Measurements from ENCODE around the gene C1orf87.

The C1orf87 gene

GRCh38 chr1:60031146-60031545, 42.4 kb downstream of the C1orf87 start:
- TF ChIP-seq ZNF274 (IDR thresholded peaks at IDR 0.05; ENCODE audit: low read depth, low read length) (no peak), SUZ12 (IDR thresholded peaks at IDR 0.05; ENCODE audit: extremely low read depth, insufficient read depth, insufficient read length) (no peak), YY1 (IDR thresholded peaks at IDR 0.05; ENCODE audit: insufficient read depth, insufficient read length) (no peak)
- H3K9ac ChIP-seq (ENCODE audit: insufficient read length, low read depth), result no peak overlapping the region
- DNase-seq (ENCODE audit: low read depth, low spot score), result no peak
- no peaks in the 10 kb centered on the region for H3K27me3 ChIP-seq (ENCODE audit: insufficient read depth, insufficient read length)
- no peaks in the 10 kb centered on the region for H3K4me1 ChIP-seq (ENCODE audit: insufficient read depth, insufficient read length)
- no peaks in the 10 kb centered on the region for H3K9me3 ChIP-seq (ENCODE audit: insufficient read depth, low read length)
- H3K36me3 ChIP-seq (ENCODE audit: insufficient read depth, insufficient read length, low read length), result no peaks in the 10 kb centered on the region
- no peak overlapping the region for H3K4me3 ChIP-seq (ENCODE audit: insufficient read length, low read depth)

GRCh38 chr1:60025552-60025951, 48.0 kb downstream of the C1orf87 start:
- H3K36me3 ChIP-seq (ENCODE audit: insufficient read depth, insufficient read length, low read length), result no peaks in the 10 kb centered on the region
- no peaks in the 10 kb centered on the region for H3K4me1 ChIP-seq (ENCODE audit: insufficient read depth, insufficient read length)
- H3K4me3 ChIP-seq (ENCODE audit: insufficient read length, low read depth), result no peak overlapping the region
- no peaks in the 10 kb centered on the region for H3K27me3 ChIP-seq (ENCODE audit: insufficient read depth, insufficient read length)
- TF ChIP-seq ZNF274 (IDR thresholded peaks at IDR 0.05; ENCODE audit: low read depth, low read length) (no peak), SUZ12 (IDR thresholded peaks at IDR 0.05; ENCODE audit: extremely low read depth, insufficient read depth, insufficient read length) (no peak), YY1 (IDR thresholded peaks at IDR 0.05; ENCODE audit: insufficient read depth, insufficient read length) (no peak)
- no peak overlapping the region for H3K9ac ChIP-seq (ENCODE audit: insufficient read length, low read depth)
- H3K9me3 ChIP-seq (ENCODE audit: insufficient read depth, low read length), result no peaks in the 10 kb centered on the region
- DNase-seq (ENCODE audit: low read depth, low spot score), result no peak

- H3K4me1 ChIP-seq (ENCODE audit: insufficient read depth, insufficient read length), result no peaks in the 10 kb centered on the region
- H3K9ac ChIP-seq (ENCODE audit: insufficient read length, low read depth), result no peak overlapping the region
- TF ChIP-seq SUZ12 (IDR thresholded peaks at IDR 0.05; ENCODE audit: extremely low read depth, insufficient read depth, insufficient read length) (no peak), YY1 (IDR thresholded peaks at IDR 0.05; ENCODE audit: insufficient read depth, insufficient read length) (no peak), ZNF274 (IDR thresholded peaks at IDR 0.05; ENCODE audit: low read depth, low read length) (no peak)
- no peak overlapping the region for H3K4me3 ChIP-seq (ENCODE audit: insufficient read length, low read depth)
- DNase-seq (ENCODE audit: low read depth, low spot score), result no peak
- no peaks in the 10 kb centered on the region for H3K27me3 ChIP-seq (ENCODE audit: insufficient read depth, insufficient read length)
- no peaks in the 10 kb centered on the region for H3K9me3 ChIP-seq (ENCODE audit: insufficient read depth, low read length)
- no peaks in the 10 kb centered on the region for H3K36me3 ChIP-seq (ENCODE audit: insufficient read depth, insufficient read length, low read length)
Measured at GRCh38 chr1:60017508-60018205, 55.9 kb downstream of the C1orf87 start.

- Histone ChIP-seq H3K9me3 (ENCODE audit: insufficient read depth, low read length) (no peaks in the 10 kb centered on the region), H3K9ac (ENCODE audit: insufficient read length, low read depth) (no peak overlapping the region), H3K4me1 (ENCODE audit: insufficient read depth, insufficient read length) (no peaks in the 10 kb centered on the region), H3K27me3 (ENCODE audit: insufficient read depth, insufficient read length) (no peaks in the 10 kb centered on the region), H3K4me3 (ENCODE audit: insufficient read length, low read depth) (no peak overlapping the region), H3K36me3 (ENCODE audit: insufficient read depth, insufficient read length, low read length) (no peaks in the 10 kb centered on the region)
- no peak for TF ChIP-seq SUZ12 (IDR thresholded peaks at IDR 0.05; ENCODE audit: extremely low read depth, insufficient read depth, insufficient read length)
- TF ChIP-seq ZNF274 (IDR thresholded peaks at IDR 0.05; ENCODE audit: low read depth, low read length), result no peak
- TF ChIP-seq YY1 (IDR thresholded peaks at IDR 0.05; ENCODE audit: insufficient read depth, insufficient read length), result no peak
- DNase-seq (ENCODE audit: low read depth, low spot score), result no peak
Measured at GRCh38 chr1:60010690-60011089, 62.9 kb downstream of the C1orf87 start.

- Histone ChIP-seq H3K27me3 (ENCODE audit: insufficient read depth, insufficient read length) (no peaks in the 10 kb centered on the region), H3K4me3 (ENCODE audit: insufficient read length, low read depth) (no peak overlapping the region), H3K9ac (ENCODE audit: insufficient read length, low read depth) (no peak overlapping the region), H3K36me3 (ENCODE audit: insufficient read depth, insufficient read length, low read length) (no peaks in the 10 kb centered on the region), H3K4me1 (ENCODE audit: insufficient read depth, insufficient read length) (no peaks in the 10 kb centered on the region), H3K9me3 (ENCODE audit: insufficient read depth, low read length) (no peaks in the 10 kb centered on the region)
- no peak for TF ChIP-seq YY1 (IDR thresholded peaks at IDR 0.05; ENCODE audit: insufficient read depth, insufficient read length)
- no peak for TF ChIP-seq SUZ12 (IDR thresholded peaks at IDR 0.05; ENCODE audit: extremely low read depth, insufficient read depth, insufficient read length)
- no peak for TF ChIP-seq ZNF274 (IDR thresholded peaks at IDR 0.05; ENCODE audit: low read depth, low read length)
- DNase-seq (ENCODE audit: low read depth, low spot score), result no peak
Measured at GRCh38 chr1:60008500-60008899, 65.1 kb downstream of the C1orf87 start.

GRCh38 chr1:60000625-60001024, 72.9 kb downstream of the C1orf87 start:
- Histone ChIP-seq H3K27me3 (ENCODE audit: insufficient read depth, insufficient read length) (no peaks in the 10 kb centered on the region), H3K9me3 (ENCODE audit: insufficient read depth, low read length) (no peaks in the 10 kb centered on the region; the same call in 1 of the 2 replicates), H3K9ac (ENCODE audit: insufficient read length, low read depth) (no peak overlapping the region), H3K4me3 (ENCODE audit: insufficient read length, low read depth) (no peak overlapping the region), H3K36me3 (ENCODE audit: insufficient read depth, insufficient read length, low read length) (no peaks in the 10 kb centered on the region), H3K4me1 (ENCODE audit: insufficient read depth, insufficient read length) (peaks cover 2% of the 10 kb centered on the region)
- TF ChIP-seq ZNF274 (IDR thresholded peaks at IDR 0.05; ENCODE audit: low read depth, low read length), result no peak
- no peak for TF ChIP-seq SUZ12 (IDR thresholded peaks at IDR 0.05; ENCODE audit: extremely low read depth, insufficient read depth, insufficient read length)
- TF ChIP-seq YY1 (IDR thresholded peaks at IDR 0.05; ENCODE audit: insufficient read depth, insufficient read length), result no peak
- DNase-seq (ENCODE audit: low read depth, low spot score), result no peak

GRCh38 chr1:59999746-60000145, 73.8 kb downstream of the C1orf87 start:
- Histone ChIP-seq H3K9ac (ENCODE audit: insufficient read length, low read depth) (no peak overlapping the region), H3K4me3 (ENCODE audit: insufficient read length, low read depth) (no peak overlapping the region), H3K36me3 (ENCODE audit: insufficient read depth, insufficient read length, low read length) (no peaks in the 10 kb centered on the region), H3K4me1 (ENCODE audit: insufficient read depth, insufficient read length) (peaks cover 2% of the 10 kb centered on the region), H3K9me3 (ENCODE audit: insufficient read depth, low read length) (no peaks in the 10 kb centered on the region; the same call in 1 of the 2 replicates), H3K27me3 (ENCODE audit: insufficient read depth, insufficient read length) (no peaks in the 10 kb centered on the region)
- no peak for TF ChIP-seq YY1 (IDR thresholded peaks at IDR 0.05; ENCODE audit: insufficient read depth, insufficient read length)
- no peak for TF ChIP-seq ZNF274 (IDR thresholded peaks at IDR 0.05; ENCODE audit: low read depth, low read length)
- TF ChIP-seq SUZ12 (IDR thresholded peaks at IDR 0.05; ENCODE audit: extremely low read depth, insufficient read depth, insufficient read length), result no peak
- no peak for DNase-seq (ENCODE audit: low read depth, low spot score)
